ENCODE data around the gene TMEM54. TPM values are rescaled to one million over a fixed set of nuclear protein-coding genes. Genes with fewer than 3 reads are reported as not detected.

TMEM54 gene
- total RNA-seq, 1 experiment from 2014 or later = 102 TPM

DNA sequence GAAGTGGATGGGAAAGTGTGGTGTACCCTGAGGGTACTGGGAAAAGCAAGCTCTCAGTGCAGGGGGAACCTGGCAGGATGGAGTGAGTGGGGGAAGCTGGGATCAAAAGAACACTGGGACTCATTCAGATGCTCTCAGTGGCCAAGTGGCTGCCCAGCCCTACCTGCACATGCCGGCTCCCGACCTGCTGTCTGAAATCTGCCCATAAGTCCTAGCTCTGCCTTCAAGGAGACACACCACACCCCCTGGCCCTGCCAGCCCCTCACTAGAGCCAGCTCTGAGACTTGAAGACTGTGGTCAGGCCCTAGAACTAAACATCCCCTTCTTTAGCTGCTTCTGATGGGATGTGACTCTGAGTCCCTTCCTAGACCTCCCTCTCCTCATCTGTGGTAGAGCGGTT lies 2.2 kb downstream of the TMEM54 start:
- TF ChIP-seq, protein P1, sequence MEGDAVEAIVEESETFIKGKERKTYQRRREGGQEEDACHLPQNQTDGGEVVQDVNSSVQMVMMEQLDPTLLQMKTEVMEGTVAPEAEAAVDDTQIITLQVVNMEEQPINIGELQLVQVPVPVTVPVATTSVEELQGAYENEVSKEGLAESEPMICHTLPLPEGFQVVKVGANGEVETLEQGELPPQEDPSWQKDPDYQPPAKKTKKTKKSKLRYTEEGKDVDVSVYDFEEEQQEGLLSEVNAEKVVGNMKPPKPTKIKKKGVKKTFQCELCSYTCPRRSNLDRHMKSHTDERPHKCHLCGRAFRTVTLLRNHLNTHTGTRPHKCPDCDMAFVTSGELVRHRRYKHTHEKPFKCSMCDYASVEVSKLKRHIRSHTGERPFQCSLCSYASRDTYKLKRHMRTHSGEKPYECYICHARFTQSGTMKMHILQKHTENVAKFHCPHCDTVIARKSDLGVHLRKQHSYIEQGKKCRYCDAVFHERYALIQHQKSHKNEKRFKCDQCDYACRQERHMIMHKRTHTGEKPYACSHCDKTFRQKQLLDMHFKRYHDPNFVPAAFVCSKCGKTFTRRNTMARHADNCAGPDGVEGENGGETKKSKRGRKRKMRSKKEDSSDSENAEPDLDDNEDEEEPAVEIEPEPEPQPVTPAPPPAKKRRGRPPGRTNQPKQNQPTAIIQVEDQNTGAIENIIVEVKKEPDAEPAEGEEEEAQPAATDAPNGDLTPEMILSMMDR (conservative IDR thresholded peaks at IDR 0.05) = no peak
- no peak for TF ChIP-seq EZH2 (IDR thresholded peaks at IDR 0.05; ENCODE audit: low read depth)
- Histone ChIP-seq H3K36me3 (ENCODE audit: low read depth) (no peaks in the 10 kb centered on the region), H3K4me1 (replicated peaks; ENCODE audit: insufficient read depth) (no peaks in the 10 kb centered on the region), H2AFZ (no peak overlapping the region), H3K27ac (no peak overlapping the region), H3K79me2 (ENCODE audit: low read depth) (0 out of 2 replicates have a peak, but pooled peaks cover 8% of the 10 kb centered on the region), H4K20me1 (ENCODE audit: insufficient read depth) (no peaks in the 10 kb centered on the region; the same call in 1 of the 2 replicates), H3K9me3 (ENCODE audit: insufficient read depth, low read depth) (no peaks in the 10 kb centered on the region), H3K9me2 (ENCODE audit: insufficient read depth) (no peaks in the 10 kb centered on the region), H3K4me3 (no peak overlapping the region), H3K4me2 (no peak overlapping the region), H3K27me3 (ENCODE audit: insufficient read depth, low read depth) (no peaks in the 10 kb centered on the region), H3F3A (ENCODE audit: insufficient read depth, low read depth) (no peaks in the 10 kb centered on the region; the same call in 1 of the 2 replicates)
- CTCF ChIA-PET = interaction anchor here (1.4 kb wide), 1 partner anchor 21 kb away, joined by 5 read pairs; no protein-coding TSS in a partner anchor
- POLR2A ChIA-PET (ENCODE audit: unreplicated experiment) = no interaction called here
- no peak for DNase-seq
- no TSS peak for BruUV-seq (replicated peaks)
- intact Hi-C loops (cut with micrococcal nuclease; ENCODE audit: unreplicated experiment) = no loop called here

DNA sequence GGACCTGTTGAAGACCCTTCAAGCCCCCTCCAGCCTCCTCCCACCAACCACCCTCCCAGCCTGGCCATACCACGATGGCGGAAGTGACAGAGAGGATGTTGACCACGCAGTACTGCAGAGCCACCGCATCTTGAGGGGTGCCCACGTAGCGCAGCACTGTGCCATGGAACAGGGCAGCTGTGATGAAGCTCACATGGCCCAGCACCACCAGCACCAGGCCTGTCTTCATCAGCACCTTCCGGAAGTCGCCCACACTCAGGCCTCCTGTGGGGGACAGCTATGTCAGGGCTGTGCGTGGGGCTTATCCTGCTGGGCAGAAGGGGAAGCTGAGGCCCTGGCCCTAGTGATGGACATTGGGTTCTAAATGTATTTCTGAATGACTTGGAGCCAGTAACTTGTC lies 3.1 kb downstream of the TMEM54 start:
- CTCF ChIA-PET = interaction anchor here (1.4 kb wide), 1 partner anchor 20 kb away, joined by 5 read pairs; no protein-coding TSS in a partner anchor

DNA sequence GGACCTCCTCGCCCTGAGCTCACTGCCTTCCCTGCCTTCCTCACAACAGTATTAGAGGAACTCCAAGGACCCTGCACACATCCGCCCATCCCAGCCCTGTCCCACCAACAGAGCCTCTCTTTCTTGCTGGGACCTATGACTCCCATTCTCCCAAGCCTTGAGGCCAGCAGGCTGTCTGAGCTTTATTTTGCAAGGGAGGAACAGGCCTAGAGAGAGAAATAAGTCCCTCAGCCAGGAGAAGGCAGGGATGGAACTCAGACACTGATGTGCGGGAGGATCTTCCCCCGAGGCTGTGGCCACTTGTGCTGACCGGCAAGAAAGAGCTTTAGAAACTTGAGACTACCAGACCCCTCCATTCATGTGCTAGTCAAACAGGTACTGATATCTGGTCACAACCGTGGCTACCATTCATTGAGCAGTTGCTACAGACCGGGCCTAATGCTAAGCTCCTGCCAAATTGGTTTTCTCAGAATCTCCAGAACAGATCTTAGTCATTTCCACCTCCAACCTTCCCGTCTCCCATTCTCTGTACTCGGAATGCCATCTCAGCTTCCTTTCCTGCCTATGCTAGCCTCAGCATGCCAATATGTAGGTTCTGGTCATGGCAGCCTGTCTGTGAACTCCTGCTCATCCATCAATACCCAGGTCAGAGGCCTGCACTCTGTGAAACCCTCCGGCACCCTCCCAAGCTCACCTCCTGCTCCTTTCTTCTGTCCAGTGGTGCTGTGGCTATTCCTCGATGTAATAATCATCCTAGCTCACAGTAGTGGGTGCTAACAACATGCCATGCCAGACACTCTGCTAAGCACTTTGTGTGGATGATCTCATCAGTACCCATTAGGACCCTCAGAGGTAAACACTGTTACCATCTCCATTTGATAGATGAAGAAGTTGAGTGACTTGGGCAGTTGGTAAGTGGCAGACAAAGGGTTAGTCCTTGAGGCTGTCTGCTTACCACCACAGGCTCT lies 3.8 kb downstream of the TMEM54 start:
- Histone ChIP-seq H3K9me2 (ENCODE audit: insufficient read depth) (no peaks in the 10 kb centered on the region), H3F3A (ENCODE audit: insufficient read depth, low read depth) (no peaks in the 10 kb centered on the region; the same call in 1 of the 2 replicates), H3K36me3 (ENCODE audit: low read depth) (no peaks in the 10 kb centered on the region), H3K4me3 (no peak overlapping the region), H3K4me2 (no peak overlapping the region), H3K79me2 (ENCODE audit: low read depth) (0 out of 2 replicates have a peak, but pooled peaks cover 8% of the 10 kb centered on the region), H2AFZ (no peak overlapping the region), H3K9me3 (ENCODE audit: insufficient read depth, low read depth) (no peaks in the 10 kb centered on the region), H3K27ac (no peak overlapping the region), H3K27me3 (ENCODE audit: insufficient read depth, low read depth) (no peaks in the 10 kb centered on the region), H4K20me1 (ENCODE audit: insufficient read depth) (no peaks in the 10 kb centered on the region; the same call in 1 of the 2 replicates), H3K4me1 (replicated peaks; ENCODE audit: insufficient read depth) (no peaks in the 10 kb centered on the region)
- CTCF ChIA-PET = interaction anchor here (0.5 kb wide), 1 partner anchor 69 kb away, joined by 6 read pairs; no protein-coding TSS in a partner anchor
- no TSS peak for BruUV-seq (replicated peaks)
- DNase-seq = no peak
- TF ChIP-seq, protein P1 (conservative IDR thresholded peaks at IDR 0.05) = no peak
- no peak for TF ChIP-seq EZH2 (IDR thresholded peaks at IDR 0.05; ENCODE audit: low read depth)
- intact Hi-C loops (cut with micrococcal nuclease; ENCODE audit: unreplicated experiment) = no loop called here
- POLR2A ChIA-PET (ENCODE audit: unreplicated experiment) = no interaction called here

More for the DNA sequence above, 3.1 kb downstream of the TMEM54 start:
- Histone ChIP-seq H3K79me2 (ENCODE audit: low read depth) (0 out of 2 replicates have a peak, but pooled peaks cover 8% of the 10 kb centered on the region), H3K27me3 (ENCODE audit: insufficient read depth, low read depth) (no peaks in the 10 kb centered on the region), H4K20me1 (ENCODE audit: insufficient read depth) (no peaks in the 10 kb centered on the region; the same call in 1 of the 2 replicates), H3F3A (ENCODE audit: insufficient read depth, low read depth) (no peaks in the 10 kb centered on the region; the same call in 1 of the 2 replicates), H3K4me2 (no peak overlapping the region), H3K36me3 (ENCODE audit: low read depth) (no peaks in the 10 kb centered on the region), H2AFZ (no peak overlapping the region), H3K9me2 (ENCODE audit: insufficient read depth) (no peaks in the 10 kb centered on the region), H3K4me1 (replicated peaks; ENCODE audit: insufficient read depth) (no peaks in the 10 kb centered on the region), H3K9me3 (ENCODE audit: insufficient read depth, low read depth) (no peaks in the 10 kb centered on the region), H3K4me3 (no peak overlapping the region), H3K27ac (no peak overlapping the region)
- no TSS peak for BruUV-seq (replicated peaks)
- no peak for TF ChIP-seq EZH2 (IDR thresholded peaks at IDR 0.05; ENCODE audit: low read depth)
- TF ChIP-seq, protein P1 (conservative IDR thresholded peaks at IDR 0.05) = no peak
- no peak for DNase-seq
- POLR2A ChIA-PET (ENCODE audit: unreplicated experiment) = interaction anchor here (0.7 kb wide), 1 partner anchor 67 kb away, joined by 4 read pairs; the partner anchor contains the start of gene RNF19B
- intact Hi-C loops (cut with micrococcal nuclease; ENCODE audit: unreplicated experiment) = no loop called here

Measured in PC-9 (cell line).